K562 (cell line): Measurements from ENCODE around the gene TRPC4. TPM values are rescaled to one million over a fixed set of nuclear protein-coding genes. Genes with fewer than 3 reads are reported as not detected.

ENCODE experiments used
- ATAC-seq: fragments of 200-7000 bp; cut with Tn5 transposase; 3 replicates; pipeline ENCODE4 v1.9.1; 2020; ENCODE audit warnings: moderate library complexity
- BruUV-seq: library from RNA; stranded (reverse); fragments of 400-500 nt; replicated peaks from 2 replicates; lab custom pipeline; 2021; lab: Mats Ljungman, UMichigan
- CTCF ChIA-PET: fragments of 300-600 bp; formaldehyde crosslinking; extraction: SDS; loops from one replicate; lab custom pipeline; 2021; ENCODE audit warnings: low intra/inter-chr PET ratio; lab: Yijun Ruan, JAX
- POLR2A ChIA-PET: fragments of 300-600, 350-650 bp; sonication (Branson Sonifier 250); formaldehyde crosslinking; extraction: SDS; loops from one replicate; lab custom pipeline; 2021; ENCODE audit warnings: antibody characterized with exemption, inconsistent platforms; lab: Yijun Ruan, JAX
- DNase-seq, 4 experiments: peaks; one replicate each; pipeline versions ENCODE4 v3.0.0 to v3.0.0-alpha.2; 2011 to 2018; ENCODE audit warnings: low spot score in 3 of 4, mixed read lengths in 3 of 4; ENCODE audit errors: extremely low read depth in 1 of 4
- FAIRE-seq: peaks from 2 replicates; lab custom pipeline; 2011; peaks lifted over from hg19 to GRCh38; lab: Jason Lieb, UNC
- H2AFZ ChIP-seq: 2 replicates; pipeline ENCODE4 v1.6.0; 2011; ENCODE audit warnings: low read depth, low read length, control low read depth, inconsistent platforms
- H3K27ac ChIP-seq: fragments of 200-600 bp; 3 replicates; pipeline ENCODE4 v1.8.0; 2011; ENCODE audit warnings: low read depth, mild to moderate bottlenecking, control low read depth, inconsistent platforms, low read length, moderate library complexity, mixed read lengths; ENCODE audit errors: extremely low read depth
- H3K27me3 ChIP-seq, 2 experiments: fragments of 300-600 bp in 1 of 2; 2 replicates in 1 of 2; 3 replicates in 1 of 2; pipeline versions ENCODE4 v1.6.0 to v1.8.0; 2011; ENCODE audit warnings: inconsistent platforms in 2 of 2, low read length in 2 of 2, mild to moderate bottlenecking in 1 of 2, mixed read lengths in 1 of 2, moderate library complexity in 1 of 2; ENCODE audit not compliant: control insufficient read depth in 2 of 2, insufficient read depth in 2 of 2
- H3K36me3 ChIP-seq: fragments of 300-600 bp; 3 replicates; pipeline ENCODE4 v1.8.0; 2011; ENCODE audit warnings: mild to moderate bottlenecking, low read length, inconsistent platforms; ENCODE audit not compliant: control insufficient read depth, insufficient read depth
- H3K4me1 ChIP-seq, 2 experiments: fragments of 200-600 bp in 1 of 2; replicated peaks in 1 of 2; 2 replicates in 1 of 2; 3 replicates in 1 of 2; pipeline versions ENCODE4 v1.5.1 to v1.8.0; 2011; ENCODE audit warnings: inconsistent platforms in 2 of 2, low read length in 2 of 2, mild to moderate bottlenecking in 1 of 2, mixed read lengths in 1 of 2, moderate library complexity in 1 of 2; ENCODE audit not compliant: control insufficient read depth in 2 of 2, insufficient read depth in 2 of 2
- H3K4me2 ChIP-seq: 2 replicates; pipeline ENCODE4 v1.6.1; 2011; ENCODE audit warnings: low read length, control low read depth, inconsistent platforms, mixed read lengths; ENCODE audit not compliant: insufficient read depth
- H3K4me3 ChIP-seq: fragments of 200-600 bp; sonication (generic), shearing (Covaris generic); 2 replicates; pipeline ENCODE4 v1.5.1; 2016; ENCODE audit warnings: control low read depth, inconsistent platforms
- H3K79me2 ChIP-seq: fragments of 200-600 bp; 3 replicates; pipeline ENCODE4 v1.8.0; 2011; ENCODE audit warnings: low read length, inconsistent platforms; ENCODE audit not compliant: control insufficient read depth, insufficient read depth
- H3K9ac ChIP-seq, 2 experiments: 2 replicates each; pipeline versions ENCODE4 v1.6.0 to v1.6.1; 2011; ENCODE audit warnings: low read depth in 2 of 2, low read length in 2 of 2, control low read depth in 1 of 2, inconsistent platforms in 1 of 2, mild to moderate bottlenecking in 1 of 2, mixed read lengths in 1 of 2; ENCODE audit not compliant: insufficient read depth in 1 of 2
- H3K9me1 ChIP-seq: one replicate; pipeline ENCODE4 v1.6.0; 2011; ENCODE audit warnings: inconsistent platforms, mild to moderate bottlenecking, low read length, moderate library complexity; ENCODE audit not compliant: control insufficient read depth, insufficient read depth
- H3K9me3 ChIP-seq: replicated peaks from 2 replicates; pipeline ENCODE4 v1.5.1; 2011; ENCODE audit warnings: low read depth, low read length, inconsistent platforms; ENCODE audit not compliant: control insufficient read depth, insufficient read depth
- H4K20me1 ChIP-seq: replicated peaks from 2 replicates; pipeline ENCODE4 v1.6.1; 2011; ENCODE audit warnings: low read length, inconsistent platforms, mixed read lengths; ENCODE audit not compliant: control insufficient read depth, insufficient read depth
- GATA2 ChIP-seq: sonication (generic); formaldehyde crosslinking; IDR thresholded peaks from 2 replicates; pipeline ENCODE4 v1.4.0; 2020; ENCODE audit warnings: mild to moderate bottlenecking, missing genetic modification reagents
- MED1 ChIP-seq: sonication (generic); formaldehyde crosslinking; IDR thresholded peaks from 2 replicates; pipeline ENCODE4 v1.8.1; 2023; ENCODE audit warnings: missing genetic modification reagents, borderline replicate concordance
- MEF2A ChIP-seq: IDR thresholded peaks from 2 replicates; pipeline ENCODE4 v1.6.1; 2011; ENCODE audit warnings: low read depth, mild to moderate bottlenecking, low read length, moderate library complexity; ENCODE audit not compliant: control insufficient read depth
- TBP ChIP-seq: optimal IDR thresholded peaks from 2 replicates; pipeline ENCODE3; 2011; ENCODE audit warnings: low read depth, low read length, improper control_type of control experiment
- ZBED1 ChIP-seq: IDR thresholded peaks from 2 replicates; pipeline ENCODE4 v1.6.1; 2014
- ZNF239 ChIP-seq: fragments of 250-450 bp; sonication (Bioruptor Pico); IDR thresholded peaks from 2 replicates; pipeline ENCODE4 v1.4.0; 2020; ENCODE audit warnings: mild to moderate bottlenecking
- WGBS: fragments of 100-300 bp; shearing (Covaris generic); methylation state at CpG from one replicate; pipeline ENCODE4 v1.1.6; 2016; ENCODE audit warnings: low coverage, mixed read lengths; ENCODE audit not compliant: insufficient coverage; ENCODE audit errors: missing lambda C conversion rate; 5-methylcytosine and 5-hydroxymethylcytosine counted together
- in situ Hi-C: fragments of 300-500 bp; cut with MboI; formaldehyde crosslinking; loops from 4 replicates; pipeline ENCODE4 v1.15.0; 2018; ENCODE audit warnings: inconsistent platforms, mixed read lengths
- intact Hi-C: fragments of 100-400 bp; cut with micrococcal nuclease; formaldehyde crosslinking; loops from 2 replicates; pipeline ENCODE4 v1.14.2; 2022
- polyA plus RNA-seq, 8 experiments: library from polyadenylated mRNA; depleted of rRNA in 4 of 8; stranded (reverse) in 5 of 8; unstranded in 3 of 8; fragments of >200 nt; fragmentation: Nextera tagmentation in 2 of 8; fragmentation: Illumina TruSeq in 1 of 8; extraction: Ambion mirVana in 2 of 8; extraction: Trizol in 1 of 8; gene quantifications; 2 replicates each; pipeline versions ENCODE4 v1.2.1 to v1.2.3, GENCODE V29; 2011 to 2014; ENCODE audit warnings: inconsistent platforms in 1 of 8, missing spikeins in 1 of 8
- total RNA-seq, 7 experiments: library from RNA; depleted of rRNA in 6 of 7; stranded (reverse); fragments of >200 nt in 6 of 7; fragmentation: Illumina TruSeq in 2 of 7; extraction: Trizol in 2 of 7; gene quantifications; 2 replicates each; pipeline versions ENCODE4 v1.2.1 to v1.2.3, GENCODE V29; 2011 to 2021; ENCODE audit warnings: low replicate concordance in 1 of 7
- TF ChIP-seq, protein P1 (sequence below), 2 experiments: fragments of 450-650 bp; formaldehyde crosslinking in 1 of 2; IDR thresholded peaks; 2 replicates each; pipeline versions ENCODE4 v1.4.0 to v1.6.1; 2014 to 2020; ENCODE audit warnings: mild to moderate bottlenecking in 2 of 2, borderline replicate concordance in 1 of 2, low read depth in 1 of 2
- TF ChIP-seq, protein P2 (sequence below), 3 experiments: IDR thresholded peaks in 2 of 3; conservative IDR thresholded peaks in 1 of 3; 2 replicates each; pipeline ENCODE4 v1.5.1; 2011 to 2012; ENCODE audit warnings: low read length in 3 of 3, mild to moderate bottlenecking in 3 of 3, control low read depth in 2 of 3, improper control_type of control experiment in 1 of 3, inconsistent platforms in 1 of 3, low read depth in 1 of 3, mixed read lengths in 1 of 3, moderate library complexity in 1 of 3; ENCODE audit not compliant: insufficient read depth in 2 of 3
- TF ChIP-seq, protein P3 (sequence below): sonication (generic); formaldehyde crosslinking; IDR thresholded peaks from 2 replicates; pipeline ENCODE4 v1.8.1; 2022; ENCODE audit warnings: missing genetic modification reagents

TRPC4 gene
- total and polyA plus RNA-seq, 9 of the 15 experiments (the other 6 are each of a cell fraction or from before 2014, with no cell fraction given): 0.03 to 0.04 TPM; not detected in 7

DNA sequence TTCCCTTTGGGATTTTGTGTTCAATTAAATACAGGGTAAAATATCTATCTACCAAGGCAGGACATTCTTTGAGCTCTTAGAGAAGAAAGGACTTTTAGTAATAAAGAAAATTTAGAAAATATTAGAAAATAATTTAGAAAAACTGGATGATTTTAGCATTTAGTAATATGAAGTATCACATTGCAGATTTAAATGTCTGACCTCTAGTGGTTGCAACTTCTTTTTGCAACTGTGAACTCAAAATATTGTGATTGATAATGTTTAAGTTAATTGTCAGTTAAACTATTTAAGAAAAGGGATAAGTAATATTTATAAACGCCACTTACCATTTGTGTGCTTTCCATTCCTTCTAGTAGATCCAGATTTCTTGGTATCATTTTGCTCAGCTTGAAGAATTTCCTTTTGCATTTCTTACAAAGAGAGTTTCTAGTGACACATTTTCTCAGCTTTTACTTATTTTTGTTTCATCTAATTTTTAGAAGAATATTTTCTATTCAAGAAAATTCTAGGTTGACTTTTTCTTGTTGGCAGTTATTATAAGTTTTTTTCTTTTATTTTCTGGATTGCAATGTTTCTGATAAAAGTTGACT, 260.7 kb downstream of the TRPC4 start:
- Histone ChIP-seq H2AFZ (no peak overlapping the region), H3K9me3 (no peaks in the 10 kb centered on the region), H3K4me1 (no peaks in the 10 kb centered on the region), H3K4me3 (no peak overlapping the region), H3K9me1 (no peaks in the 10 kb centered on the region), H3K79me2 (no peaks in the 10 kb centered on the region), H3K4me2 (no peak overlapping the region), H3K9ac (no peak overlapping the region), H3K27me3 (no peaks in the 10 kb centered on the region), H3K36me3 (no peaks in the 10 kb centered on the region), H3K27ac (no peak overlapping the region), H4K20me1 (no peaks in the 10 kb centered on the region)
- intact Hi-C loops (no loop called here), in situ Hi-C loops (loop anchor here (25.0 kb wide), 1 partner anchor 497 kb away; the partner anchor contains the start of gene CSNK1A1L)
- FAIRE-seq: no peak
- POLR2A ChIA-PET: no interaction called here
- no peak for DNase-seq
- ATAC-seq: no peak
- CTCF ChIA-PET: no interaction called here
- BruUV-seq: no TSS peak
- 0% methylated on average over 1 of the region's 1 CpG for WGBS
- TF ChIP-seq, protein P1, sequence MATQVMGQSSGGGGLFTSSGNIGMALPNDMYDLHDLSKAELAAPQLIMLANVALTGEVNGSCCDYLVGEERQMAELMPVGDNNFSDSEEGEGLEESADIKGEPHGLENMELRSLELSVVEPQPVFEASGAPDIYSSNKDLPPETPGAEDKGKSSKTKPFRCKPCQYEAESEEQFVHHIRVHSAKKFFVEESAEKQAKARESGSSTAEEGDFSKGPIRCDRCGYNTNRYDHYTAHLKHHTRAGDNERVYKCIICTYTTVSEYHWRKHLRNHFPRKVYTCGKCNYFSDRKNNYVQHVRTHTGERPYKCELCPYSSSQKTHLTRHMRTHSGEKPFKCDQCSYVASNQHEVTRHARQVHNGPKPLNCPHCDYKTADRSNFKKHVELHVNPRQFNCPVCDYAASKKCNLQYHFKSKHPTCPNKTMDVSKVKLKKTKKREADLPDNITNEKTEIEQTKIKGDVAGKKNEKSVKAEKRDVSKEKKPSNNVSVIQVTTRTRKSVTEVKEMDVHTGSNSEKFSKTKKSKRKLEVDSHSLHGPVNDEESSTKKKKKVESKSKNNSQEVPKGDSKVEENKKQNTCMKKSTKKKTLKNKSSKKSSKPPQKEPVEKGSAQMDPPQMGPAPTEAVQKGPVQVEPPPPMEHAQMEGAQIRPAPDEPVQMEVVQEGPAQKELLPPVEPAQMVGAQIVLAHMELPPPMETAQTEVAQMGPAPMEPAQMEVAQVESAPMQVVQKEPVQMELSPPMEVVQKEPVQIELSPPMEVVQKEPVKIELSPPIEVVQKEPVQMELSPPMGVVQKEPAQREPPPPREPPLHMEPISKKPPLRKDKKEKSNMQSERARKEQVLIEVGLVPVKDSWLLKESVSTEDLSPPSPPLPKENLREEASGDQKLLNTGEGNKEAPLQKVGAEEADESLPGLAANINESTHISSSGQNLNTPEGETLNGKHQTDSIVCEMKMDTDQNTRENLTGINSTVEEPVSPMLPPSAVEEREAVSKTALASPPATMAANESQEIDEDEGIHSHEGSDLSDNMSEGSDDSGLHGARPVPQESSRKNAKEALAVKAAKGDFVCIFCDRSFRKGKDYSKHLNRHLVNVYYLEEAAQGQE (IDR thresholded peaks at IDR 0.05; ENCODE audit: borderline replicate concordance): no peak
- TF ChIP-seq, protein P1 (CRISPR knock-in tag; IDR thresholded peaks at IDR 0.05; ENCODE audit: low read depth): no peak
- TF ChIP-seq TBP (no peak), ZBED1 (no peak), MED1 (CRISPR knock-in tag) (no peak), ZNF239 (no peak), GATA2 (CRISPR knock-in tag) (no peak), MEF2A (no peak)
- TF ChIP-seq, protein P2, sequence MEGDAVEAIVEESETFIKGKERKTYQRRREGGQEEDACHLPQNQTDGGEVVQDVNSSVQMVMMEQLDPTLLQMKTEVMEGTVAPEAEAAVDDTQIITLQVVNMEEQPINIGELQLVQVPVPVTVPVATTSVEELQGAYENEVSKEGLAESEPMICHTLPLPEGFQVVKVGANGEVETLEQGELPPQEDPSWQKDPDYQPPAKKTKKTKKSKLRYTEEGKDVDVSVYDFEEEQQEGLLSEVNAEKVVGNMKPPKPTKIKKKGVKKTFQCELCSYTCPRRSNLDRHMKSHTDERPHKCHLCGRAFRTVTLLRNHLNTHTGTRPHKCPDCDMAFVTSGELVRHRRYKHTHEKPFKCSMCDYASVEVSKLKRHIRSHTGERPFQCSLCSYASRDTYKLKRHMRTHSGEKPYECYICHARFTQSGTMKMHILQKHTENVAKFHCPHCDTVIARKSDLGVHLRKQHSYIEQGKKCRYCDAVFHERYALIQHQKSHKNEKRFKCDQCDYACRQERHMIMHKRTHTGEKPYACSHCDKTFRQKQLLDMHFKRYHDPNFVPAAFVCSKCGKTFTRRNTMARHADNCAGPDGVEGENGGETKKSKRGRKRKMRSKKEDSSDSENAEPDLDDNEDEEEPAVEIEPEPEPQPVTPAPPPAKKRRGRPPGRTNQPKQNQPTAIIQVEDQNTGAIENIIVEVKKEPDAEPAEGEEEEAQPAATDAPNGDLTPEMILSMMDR (IDR thresholded peaks at IDR 0.05 in 2 of 3, conservative IDR thresholded peaks at IDR 0.05 in 1 of 3; ENCODE audit: insufficient read depth in 2 of 3, low read depth in 1 of 3, low read length in 3 of 3): 0 out of 6 replicates have a peak, but pooled peaks of 1 of the 3 experiments have one; percentile 7
- TF ChIP-seq, protein P3, sequence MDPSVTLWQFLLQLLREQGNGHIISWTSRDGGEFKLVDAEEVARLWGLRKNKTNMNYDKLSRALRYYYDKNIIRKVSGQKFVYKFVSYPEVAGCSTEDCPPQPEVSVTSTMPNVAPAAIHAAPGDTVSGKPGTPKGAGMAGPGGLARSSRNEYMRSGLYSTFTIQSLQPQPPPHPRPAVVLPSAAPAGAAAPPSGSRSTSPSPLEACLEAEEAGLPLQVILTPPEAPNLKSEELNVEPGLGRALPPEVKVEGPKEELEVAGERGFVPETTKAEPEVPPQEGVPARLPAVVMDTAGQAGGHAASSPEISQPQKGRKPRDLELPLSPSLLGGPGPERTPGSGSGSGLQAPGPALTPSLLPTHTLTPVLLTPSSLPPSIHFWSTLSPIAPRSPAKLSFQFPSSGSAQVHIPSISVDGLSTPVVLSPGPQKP (CRISPR knock-in tag): no peak
